B cell (primary cell): ENCODE results near the gene CANT1. TPM values are rescaled to one million over a fixed set of nuclear protein-coding genes. Genes with fewer than 3 reads are reported as not detected.

Experiments
- ATAC-seq: fragments of 200-7000 bp; cut with Tn5 transposase; one replicate; pipeline ENCODE4 v1.10.0; 2021; ENCODE audit warnings: low read depth, mild to moderate bottlenecking, moderate number of reproducible peaks, moderate library complexity
- CTCF ChIA-PET: fragments of 350-600 bp; sonication (Branson Sonifier 250); formaldehyde crosslinking; loops from one replicate; lab custom pipeline; 2021; ENCODE audit warnings: antibody characterized with exemption, inconsistent platforms; lab: Charles Lee
- POLR2A ChIA-PET: fragments of 350-600 bp; sonication (Branson Sonifier 250); formaldehyde crosslinking; loops from one replicate; lab custom pipeline; 2021; ENCODE audit warnings: antibody characterized with exemption; lab: Charles Lee
- DNase-seq: peaks from one replicate; pipeline ENCODE4 v3.0.0; 2013
- H2AFZ ChIP-seq: 2 replicates; pipeline ENCODE4 v1.6.1; 2012; ENCODE audit warnings: mild to moderate bottlenecking, low read depth, low read length; ENCODE audit not compliant: insufficient read depth, poor library complexity, severe bottlenecking
- H3K27ac ChIP-seq, 2 donors: 1 replicate in 1 of 2; 2 replicates in 1 of 2; pipeline ENCODE4 v1.5.1; 2012 to 2013; ENCODE audit warnings: low read length in 2 of 2, mild to moderate bottlenecking in 2 of 2, moderate library complexity in 1 of 2
- H3K27me3 ChIP-seq, 4 experiments: fragments of 200-600 bp in 1 of 4; sonication (generic) in 1 of 4; replicated peaks in 1 of 4; 1 replicate in 2 of 4; 2 replicates in 2 of 4; pipeline versions ENCODE4 v1.6.1 to v1.7.0; 2013 to 2016; ENCODE audit warnings: low read length in 3 of 4, mild to moderate bottlenecking in 2 of 4, mixed read lengths in 1 of 4, moderate library complexity in 1 of 4; ENCODE audit not compliant: insufficient read depth in 4 of 4, control insufficient read depth in 3 of 4; ENCODE audit errors: control extremely low read depth in 1 of 4
- H3K36me3 ChIP-seq, 2 experiments: replicated peaks in 1 of 2; 1 replicate in 1 of 2; 2 replicates in 1 of 2; pipeline versions ENCODE4 v1.6.1 to v1.7.1; 2013; ENCODE audit warnings: low read length in 1 of 2; ENCODE audit not compliant: insufficient read depth in 2 of 2, control insufficient read depth in 1 of 2; ENCODE audit errors: control extremely low read depth in 1 of 2, extremely low read depth in 1 of 2
- H3K4me1 ChIP-seq, 2 donors: fragments of 200-600 bp in 1 of 2; sonication (generic) in 1 of 2; 1 replicate in 1 of 2; 2 replicates in 1 of 2; pipeline versions ENCODE4 v1.5.1 to v1.6.1; 2013 to 2017; ENCODE audit warnings: low read length in 2 of 2; ENCODE audit not compliant: control insufficient read depth in 2 of 2, insufficient read depth in 2 of 2
- H3K4me2 ChIP-seq: replicated peaks from 2 replicates; pipeline ENCODE3; 2012; ENCODE audit warnings: mild to moderate bottlenecking, low read depth, low read length; ENCODE audit not compliant: poor library complexity, severe bottlenecking
- H3K4me3 ChIP-seq, 5 experiments: fragments of 200-600 bp in 1 of 5; sonication (generic) in 1 of 5; 1 replicate in 3 of 5; 2 replicates in 2 of 5; pipeline versions ENCODE4 v1.5.1 to v1.7.0; 2011 to 2016; ENCODE audit warnings: low read length in 4 of 5, mild to moderate bottlenecking in 4 of 5, low read depth in 2 of 5, control low read depth in 1 of 5, moderate library complexity in 1 of 5; ENCODE audit not compliant: insufficient read depth in 1 of 5; ENCODE audit errors: control extremely low read depth in 1 of 5, extremely low read depth in 1 of 5
- H3K79me2 ChIP-seq: fragments of 200-600 bp; sonication (generic); one replicate; pipeline ENCODE4 v1.6.0; 2016; ENCODE audit warnings: low read length; ENCODE audit not compliant: control insufficient read depth, insufficient read depth
- H3K9ac ChIP-seq: fragments of 200-600 bp; sonication (generic); 2 replicates; pipeline ENCODE4 v1.6.1; 2017; ENCODE audit warnings: mild to moderate bottlenecking, low read length, moderate library complexity
- H3K9me3 ChIP-seq, 3 donors: one replicate each; pipeline versions ENCODE4 v1.6.1 to v1.7.1; 2013; ENCODE audit warnings: low read length in 2 of 3; ENCODE audit not compliant: control insufficient read depth in 2 of 3, insufficient read depth in 1 of 3; ENCODE audit errors: control extremely low read depth in 1 of 3
- H4K20me1 ChIP-seq: 2 replicates; pipeline ENCODE4 v1.6.0; 2012; ENCODE audit warnings: mild to moderate bottlenecking, low read length; ENCODE audit not compliant: insufficient read depth, control insufficient read depth, poor library complexity, severe bottlenecking
- H3K27ac Mint-ChIP-seq: one replicate; pipeline ENCODE4 v1.8.0; 2021; ENCODE audit warnings: mixed read lengths
- H3K27me3 Mint-ChIP-seq: one replicate; pipeline ENCODE4 v1.8.0; 2021; ENCODE audit warnings: mixed read lengths
- H3K4me1 Mint-ChIP-seq: one replicate; pipeline ENCODE4 v1.8.0; 2021; ENCODE audit warnings: mixed read lengths
- H3K4me3 Mint-ChIP-seq: one replicate; pipeline ENCODE4 v1.8.0; 2021; ENCODE audit warnings: mixed read lengths
- H3K9me3 Mint-ChIP-seq: one replicate; pipeline ENCODE4 v1.8.0; 2022; ENCODE audit warnings: mixed read lengths; ENCODE audit not compliant: insufficient read depth
- CTCF ChIP-seq: fragments of 200-600 bp; IDR thresholded peaks from one replicate; pipeline ENCODE4 v1.8.0; 2022; ENCODE audit warnings: antibody characterized with exemption, mild to moderate bottlenecking
- EZH2 ChIP-seq: IDR thresholded peaks from 2 replicates; pipeline ENCODE4 v1.6.1; 2012; ENCODE audit warnings: borderline replicate concordance, low read depth, mild to moderate bottlenecking, moderate library complexity, low read length; ENCODE audit not compliant: insufficient read depth, poor library complexity, severe bottlenecking
- WGBS: methylation state at CpG from one replicate; pipeline ENCODE4 v1.1.5; 2013; ENCODE audit warnings: missing lambda C conversion rate; ENCODE audit not compliant: insufficient coverage; 5-methylcytosine and 5-hydroxymethylcytosine counted together
- intact Hi-C: fragments of 100-400 bp; cut with micrococcal nuclease; formaldehyde crosslinking; loops from one replicate; pipeline ENCODE4 v1.10.0; 2022
- polyA plus RNA-seq: library from polyadenylated mRNA; depleted of rRNA; stranded (reverse); fragments of >200 nt; gene quantifications from 2 replicates; pipeline ENCODE4 v1.2.3, GENCODE V29; 2012
- total RNA-seq, 2 donors: library from RNA; stranded (reverse); fragments of 120-200 nt in 1 of 2; gene quantifications; 1 replicate in 1 of 2; 2 replicates in 1 of 2; pipeline versions ENCODE4 v1.2.3 to v1.2.4, GENCODE V29; 2013 to 2022

Gene CANT1
- total and polyA plus RNA-seq, 2 donors (not counting 1 experiment from before 2014, with no cell fraction given) = 17.3 to 44.2 TPM

DNA sequence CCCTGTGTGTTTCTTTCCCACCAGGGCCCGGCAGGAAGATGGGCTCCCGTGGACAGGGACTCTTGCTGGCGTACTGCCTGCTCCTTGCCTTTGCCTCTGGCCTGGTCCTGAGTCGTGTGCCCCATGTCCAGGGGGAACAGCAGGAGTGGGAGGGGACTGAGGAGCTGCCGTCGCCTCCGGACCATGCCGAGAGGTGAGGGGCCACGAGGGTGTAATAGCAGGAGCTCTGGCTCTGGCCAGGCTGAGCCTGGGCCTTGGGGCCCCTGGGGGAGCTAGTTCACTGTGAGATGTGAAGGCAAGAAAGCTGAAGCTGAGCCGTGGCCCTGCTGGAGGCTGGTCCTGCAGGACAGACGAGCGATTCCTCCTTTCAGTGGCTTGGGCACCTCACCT is 34.4 kb upstream of the CANT1 start:
- POLR2A ChIA-PET = no interaction called here
- DNase-seq (no peak), ATAC-seq (no peak)
- H3K4me1 ChIP-seq = no peaks in the 10 kb centered on the region
- no peak overlapping the region for H3K4me3 Mint-ChIP-seq
- no peak overlapping the region for H3K27ac Mint-ChIP-seq
- no peak for TF ChIP-seq EZH2
- TF ChIP-seq CTCF = no peak
- H3K9me3 Mint-ChIP-seq = no peaks in the 10 kb centered on the region
- H3K27me3 Mint-ChIP-seq = peaks cover 24% of the 10 kb centered on the region
- no peak overlapping the region for H3K9ac ChIP-seq
- H3K4me1 Mint-ChIP-seq = peaks cover 1% of the 10 kb centered on the region
- no peak overlapping the region for H2AFZ ChIP-seq
- intact Hi-C loops = loop anchor here (10.0 kb wide), 1 partner anchor 49 kb away; no protein-coding TSS in a partner anchor
- no peaks in the 10 kb centered on the region for H3K79me2 ChIP-seq
- no peak overlapping the region for H3K27ac ChIP-seq
- whole genome bisulfite sequencing = 87% methylated on average over 12 of the region's 12 CpGs
- CTCF ChIA-PET = interaction anchor here (0.6 to 2.4 kb wide), 4 partner anchors 9 to 349 kb away, joined by 3 to 24 read pairs (median 5); no protein-coding TSS in a partner anchor
- no peaks in the 10 kb centered on the region for H3K36me3 ChIP-seq
- H3K9me3 ChIP-seq = peaks cover 0 to 3% (median 0%) of the 10 kb centered on the region in 3 donors
- no peaks in the 10 kb centered on the region for H4K20me1 ChIP-seq
- H3K4me3 ChIP-seq = no peak overlapping the region
- peaks cover 0 to 20% (median 0%) of the 10 kb centered on the region in 4 experiments for H3K27me3 ChIP-seq
- H3K4me2 ChIP-seq = no peak overlapping the region

- TF ChIP-seq EZH2 = no peak
- TF ChIP-seq CTCF = no peak
- ATAC-seq (no peak), DNase-seq (no peak)
- Histone ChIP-seq H3K4me3 (no peak overlapping the region), H3K79me2 (no peaks in the 10 kb centered on the region), H3K4me2 (no peak overlapping the region), H3K27ac (no peak overlapping the region), H3K4me1 (no peaks in the 10 kb centered on the region), H3K9me3 (peaks cover 0 to 3% (median 0%) of the 10 kb centered on the region in 3 donors), H3K27me3 (peaks cover 0 to 23% (median 0%) of the 10 kb centered on the region in 4 experiments), H3K9ac (no peak overlapping the region), H4K20me1 (no peaks in the 10 kb centered on the region), H2AFZ (no peak overlapping the region), H3K36me3 (no peaks in the 10 kb centered on the region)
- Mint-ChIP-seq H3K27ac (peak overlapping the region; percentile 39), H3K4me1 (peaks cover 1% of the 10 kb centered on the region), H3K27me3 (peaks cover 24% of the 10 kb centered on the region), H3K4me3 (no peak overlapping the region), H3K9me3 (no peaks in the 10 kb centered on the region)
- ChIA-PET CTCF (interaction anchor here (0.6 to 0.8 kb wide), 2 partner anchors 9 to 18 kb away, joined by 3 read pairs; no protein-coding TSS in a partner anchor), POLR2A (no interaction called here)
- intact Hi-C loops = loop anchor here (10.0 kb wide), 1 partner anchor 49 kb away; no protein-coding TSS in a partner anchor
- WGBS = 98% methylated on average over 10 of the region's 10 CpGs
These were observed 33.8 kb upstream of the CANT1 start for GRCh38 chr17:79043191-79043930.
